Urinary bladder (tissue), 4 donors: Measurements from ENCODE around the gene DYRK1A. TPM values are rescaled to one million over a fixed set of nuclear protein-coding genes. Genes with fewer than 3 reads are reported as not detected.

Experiments used
- DNase-seq: peaks from one replicate; pipeline ENCODE4 v3.0.0-alpha.2; 2015; ENCODE audit errors: extremely low spot score
- H3K27ac ChIP-seq: one replicate; pipeline ENCODE4 v1.5.1; 2013; ENCODE audit warnings: low read depth, mild to moderate bottlenecking, moderate library complexity
- H3K36me3 ChIP-seq: one replicate; pipeline ENCODE4 v1.6.1; 2013; ENCODE audit warnings: mild to moderate bottlenecking, moderate library complexity; ENCODE audit not compliant: insufficient read depth
- H3K4me1 ChIP-seq: one replicate; pipeline ENCODE4 v1.6.1; 2013; ENCODE audit warnings: mild to moderate bottlenecking, moderate library complexity; ENCODE audit not compliant: insufficient read depth
- H3K4me3 ChIP-seq: one replicate; pipeline ENCODE4 v1.5.1; 2013; ENCODE audit warnings: low read depth, low read length
- WGBS: extraction: QIAGEN DNeasy Blood & Tissue Kit; methylation state at CpG from one replicate; pipeline ENCODE4 v1.1.7; 2013; 5-methylcytosine and 5-hydroxymethylcytosine counted together
- polyA plus RNA-seq: library from polyadenylated mRNA; stranded (reverse); fragments of 200-250 nt; gene quantifications from one replicate; pipeline ENCODE4 v1.2.3, GENCODE V29; 2013
- total RNA-seq: library from RNA; depleted of rRNA; stranded (reverse); fragments of >200 nt; gene quantifications from one replicate; pipeline ENCODE4 v1.2.3, GENCODE V29; 2014
- donor health status: healthy with polysubstance abuse.
- donor health status: healthy.

DYRK1A gene
- total and polyA plus RNA-seq, 2 donors: 29.0 to 132 TPM

GRCh38 chr21:37346841-37347430 is 19.6 kb upstream of the DYRK1A start:
- no peaks in the 10 kb centered on the region for H3K36me3 ChIP-seq
- no peaks in the 10 kb centered on the region for H3K4me1 ChIP-seq
- H3K27ac ChIP-seq: no peak overlapping the region
- H3K4me3 ChIP-seq: no peak overlapping the region
- 92% methylated on average over 2 of the region's 2 CpGs for WGBS
- no peak for DNase-seq

DNA sequence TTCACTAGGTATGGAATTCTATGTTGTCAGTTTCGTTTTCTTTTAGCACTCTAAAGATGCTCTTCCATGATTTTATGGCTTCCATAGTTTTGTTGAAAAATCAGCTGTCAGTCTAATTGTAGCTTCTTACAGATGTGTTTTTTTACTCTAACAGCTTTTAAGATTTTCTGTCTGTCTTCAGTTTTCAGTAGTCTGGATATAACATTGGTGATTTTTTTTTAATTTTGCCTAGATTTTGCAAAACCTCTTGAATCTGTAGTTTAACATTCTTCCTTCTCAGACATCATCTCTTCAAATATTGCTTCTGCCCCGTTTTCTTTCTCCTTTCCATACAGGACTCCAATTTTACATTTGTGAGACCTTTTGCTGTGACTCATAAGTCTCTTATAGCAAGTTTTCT is 17.9 kb upstream of the DYRK1A start:
- DNase-seq: no peak
- Histone ChIP-seq H3K27ac (no peak overlapping the region), H3K4me3 (no peak overlapping the region), H3K36me3 (no peaks in the 10 kb centered on the region), H3K4me1 (no peaks in the 10 kb centered on the region)
- 73% methylated on average over 2 of the region's 2 CpGs for WGBS

DNA sequence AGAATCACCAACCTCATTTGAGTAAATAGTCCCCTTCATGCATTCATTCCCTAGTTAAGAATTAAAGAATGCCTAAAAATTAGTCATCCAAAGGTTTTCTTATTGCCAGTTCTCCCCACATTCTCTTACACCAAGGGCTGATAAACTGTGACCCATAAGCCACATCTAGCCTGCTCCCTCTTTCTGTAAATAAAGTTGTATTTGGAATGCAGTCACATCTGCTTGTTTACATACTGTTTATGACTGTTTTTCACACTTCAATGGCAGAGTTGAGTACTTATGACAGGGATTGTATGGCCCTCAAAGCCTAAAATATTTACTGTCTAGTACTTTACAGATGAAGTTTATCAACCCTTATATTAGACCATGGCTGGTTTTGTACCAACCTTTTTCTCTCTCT is 16.1 kb upstream of the DYRK1A start:
- DNase-seq: no peak
- H3K4me3 ChIP-seq: no peak overlapping the region
- no peak overlapping the region for H3K27ac ChIP-seq
- H3K36me3 ChIP-seq: no peaks in the 10 kb centered on the region
- no peaks in the 10 kb centered on the region for H3K4me1 ChIP-seq

DNA sequence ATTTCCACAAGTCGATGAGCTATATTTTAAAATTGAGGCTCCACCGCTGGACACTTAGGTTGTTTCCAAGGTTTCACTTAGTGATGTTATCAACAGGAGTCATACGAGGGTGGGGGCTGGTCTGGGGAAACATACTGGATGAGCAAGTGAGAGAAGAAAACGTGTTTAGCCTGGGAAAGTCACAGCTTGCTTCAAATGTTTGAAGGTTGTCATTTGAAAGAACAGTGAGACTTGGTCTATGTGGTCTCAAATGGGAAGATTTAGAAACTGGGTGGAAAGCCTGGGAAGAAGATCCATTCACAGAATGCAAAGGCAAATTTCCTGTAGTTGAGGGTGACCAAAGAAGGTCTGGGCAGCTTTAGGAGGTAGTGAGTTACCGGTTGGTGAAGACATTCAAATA is 9.9 kb upstream of the DYRK1A start:
- H3K27ac ChIP-seq: no peak overlapping the region
- no peak overlapping the region for H3K4me3 ChIP-seq
- no peak for DNase-seq
- H3K4me1 ChIP-seq: no peaks in the 10 kb centered on the region
- 70% methylated on average over 5 of the region's 5 CpGs for WGBS
- H3K36me3 ChIP-seq: no peaks in the 10 kb centered on the region

DNA sequence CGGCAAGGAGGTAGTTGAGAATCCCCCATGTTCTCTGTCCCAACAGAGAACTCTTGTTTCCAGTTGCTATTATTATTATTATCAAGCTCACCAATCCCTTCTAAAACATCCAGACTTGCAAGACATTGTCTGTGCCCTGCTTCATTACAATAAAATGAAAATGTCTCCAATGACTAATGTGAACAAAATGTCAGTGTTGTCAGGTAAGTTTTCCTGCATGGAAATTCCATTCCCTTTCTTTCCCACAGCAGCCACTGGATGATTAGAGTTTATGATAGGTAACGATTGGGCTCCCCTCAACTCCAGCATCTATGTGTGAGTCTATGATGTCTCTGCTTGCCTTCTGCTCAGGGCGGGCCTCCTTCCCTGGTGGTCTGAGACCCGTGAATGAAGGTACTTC is 8.9 kb upstream of the DYRK1A start:
- 67% methylated on average over 4 of the region's 4 CpGs for WGBS
- H3K36me3 ChIP-seq: no peaks in the 10 kb centered on the region

DNA sequence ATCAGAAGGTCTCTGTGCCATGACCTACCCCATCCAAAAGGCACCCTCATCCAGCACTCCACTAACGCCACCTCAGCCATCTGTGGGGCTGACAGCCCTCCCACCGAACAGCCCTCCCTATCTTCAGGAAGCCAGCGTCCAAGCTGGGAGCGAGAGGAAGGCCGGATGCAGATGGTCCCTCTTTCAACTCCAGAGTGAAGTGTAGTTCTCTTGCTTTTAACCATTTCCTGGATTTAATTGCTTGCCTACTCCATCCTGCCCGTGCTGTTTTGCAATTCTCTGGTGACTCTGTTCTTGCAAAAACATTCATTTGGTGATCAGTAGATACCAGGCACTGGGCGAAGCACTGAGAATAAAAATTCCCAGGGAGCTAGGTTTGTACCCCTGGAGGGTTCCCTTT is 8.2 kb upstream of the DYRK1A start:
- 27% methylated on average over 7 of the region's 7 CpGs for WGBS

More for the DNA sequence above, 8.9 kb upstream of the DYRK1A start:
- DNase-seq: no peak
- no peak overlapping the region for H3K4me3 ChIP-seq
- H3K4me1 ChIP-seq: no peaks in the 10 kb centered on the region
- H3K27ac ChIP-seq: no peak overlapping the region

DNA sequence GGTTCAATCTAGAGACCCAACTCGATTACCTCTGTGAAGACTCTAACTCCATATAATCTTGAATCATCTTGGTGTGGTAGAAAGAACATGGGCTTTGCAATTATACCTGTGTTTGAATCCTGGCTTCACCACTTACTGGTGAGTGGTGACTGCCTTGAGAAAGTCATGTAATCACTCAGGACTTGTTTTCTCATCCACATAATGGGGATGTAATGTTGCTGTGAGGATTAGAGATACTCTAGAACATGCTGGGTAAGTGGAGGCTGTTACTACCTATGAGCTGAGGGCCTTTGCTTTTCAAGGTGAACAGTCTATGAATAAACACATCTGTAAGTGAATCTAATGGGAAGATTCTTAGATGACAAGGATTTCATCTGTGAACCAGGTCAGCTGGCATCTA is 2.6 kb upstream of the DYRK1A start:
- no peak overlapping the region for H3K4me3 ChIP-seq
- WGBS: 96% methylated on average over 1 of the region's 1 CpG
- DNase-seq: no peak
- no peaks in the 10 kb centered on the region for H3K4me1 ChIP-seq
- no peak overlapping the region for H3K27ac ChIP-seq
- no peaks in the 10 kb centered on the region for H3K36me3 ChIP-seq

More for the DNA sequence above, 8.2 kb upstream of the DYRK1A start:
- no peak overlapping the region for H3K4me3 ChIP-seq
- no peak overlapping the region for H3K27ac ChIP-seq
- H3K36me3 ChIP-seq: no peaks in the 10 kb centered on the region
- H3K4me1 ChIP-seq: no peaks in the 10 kb centered on the region
- no peak for DNase-seq

DNA sequence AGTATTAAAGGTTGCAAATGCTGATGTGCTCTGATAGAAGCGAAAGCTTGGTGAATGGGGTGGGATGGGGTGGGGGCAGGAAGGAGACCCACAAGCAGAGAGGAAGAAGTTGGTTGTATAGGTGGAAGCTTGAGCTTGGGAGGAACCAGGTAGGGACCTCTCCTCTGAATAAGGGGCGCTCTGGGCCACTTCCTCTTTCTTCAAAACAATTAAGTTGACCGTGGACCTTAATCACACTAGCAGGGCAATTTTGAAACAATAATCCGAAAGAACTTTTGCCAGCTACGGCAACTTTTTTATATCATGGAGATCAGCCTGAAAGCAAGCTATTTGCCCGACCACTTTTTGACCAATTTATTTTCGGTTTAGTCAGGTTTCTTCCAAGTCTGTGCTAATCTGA is 1.9 kb upstream of the DYRK1A start:
- no peak for DNase-seq
- no peaks in the 10 kb centered on the region for H3K4me1 ChIP-seq
- no peak overlapping the region for H3K27ac ChIP-seq
- H3K4me3 ChIP-seq: no peak overlapping the region
- WGBS: 64% methylated on average over 7 of the region's 7 CpGs
- no peaks in the 10 kb centered on the region for H3K36me3 ChIP-seq

DNA sequence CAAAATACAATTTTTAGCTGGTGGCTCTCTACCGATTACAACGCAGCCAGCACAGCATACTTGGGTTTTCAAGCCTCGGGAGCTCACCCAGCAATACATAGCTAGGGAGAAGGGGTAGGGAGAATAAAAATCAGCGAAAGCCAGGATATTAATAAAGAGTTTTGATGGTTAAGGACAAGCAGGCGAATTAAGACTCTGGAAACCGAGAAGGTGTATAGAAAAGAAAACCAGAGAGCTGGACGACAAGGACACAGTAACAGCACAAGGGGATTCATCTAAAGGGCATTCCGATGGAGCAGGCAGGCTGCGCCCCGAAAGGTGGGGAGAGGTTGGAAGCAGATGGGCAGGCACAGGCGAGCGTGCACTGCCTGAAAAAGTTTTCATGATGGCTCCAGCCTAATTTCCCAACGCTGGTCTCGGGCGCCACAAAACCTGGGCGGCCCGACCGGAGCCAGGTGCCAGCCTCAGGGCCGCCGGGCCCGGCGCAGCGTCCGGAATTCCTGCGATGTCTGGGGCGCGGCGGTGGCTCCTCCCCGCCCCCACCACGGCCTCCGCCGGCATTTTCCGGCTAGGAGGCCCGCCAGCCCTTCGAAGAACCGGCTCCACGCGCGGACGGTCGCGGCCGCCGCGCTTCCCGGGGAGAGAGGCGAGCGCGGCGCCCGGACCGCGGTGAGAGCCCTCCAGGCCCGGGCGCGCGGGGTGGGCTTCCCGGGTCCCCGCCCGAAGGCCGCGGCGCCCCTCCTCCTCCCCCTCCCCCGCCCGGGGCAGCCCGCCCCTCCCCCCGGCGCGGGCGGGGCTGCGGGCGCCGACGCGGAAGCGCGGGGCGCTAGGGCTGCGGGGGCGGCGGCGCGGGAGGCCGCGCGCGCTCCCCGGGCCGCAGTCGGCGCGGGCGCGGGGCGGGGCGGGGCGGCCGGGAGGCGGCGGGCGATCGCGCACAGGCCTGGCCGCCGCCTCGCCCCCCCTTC is 774 bp upstream of the DYRK1A start:
- DNase-seq: no peak
- peak overlapping the region; percentile 98 for H3K27ac ChIP-seq
- under 1% methylated on average over 74 of the region's 106 CpGs for WGBS
- no peaks in the 10 kb centered on the region for H3K4me1 ChIP-seq
- no peaks in the 10 kb centered on the region for H3K36me3 ChIP-seq
- H3K4me3 ChIP-seq: peak overlapping the region; percentile 67

DNA sequence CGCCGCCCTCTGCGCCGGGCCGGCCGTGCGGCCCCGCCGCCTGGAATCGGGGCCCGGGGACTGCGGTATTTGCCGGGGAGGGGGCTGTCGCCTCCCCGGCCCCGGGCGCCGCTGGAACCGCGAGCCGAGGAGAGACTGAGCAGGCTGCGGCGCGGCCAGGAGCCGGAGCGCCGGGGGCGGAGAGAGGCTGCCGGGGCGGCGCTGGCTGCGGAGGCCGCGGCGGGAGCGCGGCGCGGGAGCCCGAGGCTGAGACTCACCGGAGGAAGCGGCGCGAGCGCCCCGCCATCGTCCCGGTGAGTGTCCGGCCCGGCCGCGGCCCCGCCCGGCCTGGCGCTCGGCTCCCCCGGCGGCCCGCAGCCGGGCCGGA is 746 bp downstream of the DYRK1A start:
- under 1% methylated on average over 61 of the region's 61 CpGs for WGBS
- Histone ChIP-seq H3K36me3 (no peaks in the 10 kb centered on the region), H3K27ac (peak overlapping the region; percentile 100), H3K4me1 (no peaks in the 10 kb centered on the region), H3K4me3 (peak overlapping the region; percentile 95)
- no peak for DNase-seq

GRCh38 chr21:37367703-37368540 is 1.3 kb downstream of the DYRK1A start:
- H3K27ac ChIP-seq: peak overlapping the region; percentile 100
- H3K4me3 ChIP-seq: peak overlapping the region; percentile 95
- DNase-seq: no peak
- H3K4me1 ChIP-seq: no peaks in the 10 kb centered on the region
- WGBS: under 1% methylated on average over 68 of the region's 68 CpGs
- H3K36me3 ChIP-seq: no peaks in the 10 kb centered on the region

GRCh38 chr21:37368541-37369279 is 2.1 kb downstream of the DYRK1A start:
- Histone ChIP-seq H3K4me1 (peaks cover 3% of the 10 kb centered on the region), H3K27ac (peak overlapping the region; percentile 100), H3K36me3 (no peaks in the 10 kb centered on the region), H3K4me3 (peak overlapping the region; percentile 95)
- 12% methylated on average over 9 of the region's 9 CpGs for WGBS
- DNase-seq: no peak

- DNase-seq: no peak
- Histone ChIP-seq H3K27ac (no peak overlapping the region), H3K4me1 (peaks cover 3% of the 10 kb centered on the region), H3K36me3 (no peaks in the 10 kb centered on the region), H3K4me3 (peak overlapping the region; percentile 16)
- 20% methylated on average over 3 of the region's 3 CpGs for WGBS
These were observed 2.8 kb downstream of the DYRK1A start for GRCh38 chr21:37369307-37369854.
